ENCODE measurements around the gene RXFP3.
"Not testable (repeated sequence)": the region's sequence is repeated elsewhere in the genome, so short reads cannot be mapped to it uniquely, and the experiment has no call there.

The RXFP3 gene

DNA sequence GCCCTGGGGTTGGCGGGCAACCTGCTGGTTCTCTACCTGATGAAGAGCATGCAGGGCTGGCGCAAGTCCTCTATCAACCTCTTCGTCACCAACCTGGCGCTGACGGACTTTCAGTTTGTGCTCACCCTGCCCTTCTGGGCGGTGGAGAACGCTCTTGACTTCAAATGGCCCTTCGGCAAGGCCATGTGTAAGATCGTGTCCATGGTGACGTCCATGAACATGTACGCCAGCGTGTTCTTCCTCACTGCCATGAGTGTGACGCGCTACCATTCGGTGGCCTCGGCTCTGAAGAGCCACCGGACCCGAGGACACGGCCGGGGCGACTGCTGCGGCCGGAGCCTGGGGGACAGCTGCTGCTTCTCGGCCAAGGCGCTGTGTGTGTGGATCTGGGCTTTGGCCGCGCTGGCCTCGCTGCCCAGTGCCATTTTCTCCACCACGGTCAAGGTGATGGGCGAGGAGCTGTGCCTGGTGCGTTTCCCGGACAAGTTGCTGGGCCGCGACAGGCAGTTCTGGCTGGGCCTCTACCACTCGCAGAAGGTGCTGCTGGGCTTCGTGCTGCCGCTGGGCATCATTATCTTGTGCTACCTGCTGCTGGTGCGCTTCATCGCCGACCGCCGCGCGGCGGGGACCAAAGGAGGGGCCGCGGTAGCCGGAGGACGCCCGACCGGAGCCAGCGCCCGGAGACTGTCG lies 976 bp downstream of the RXFP3 start:
- no peak for DNase-seq

DNA sequence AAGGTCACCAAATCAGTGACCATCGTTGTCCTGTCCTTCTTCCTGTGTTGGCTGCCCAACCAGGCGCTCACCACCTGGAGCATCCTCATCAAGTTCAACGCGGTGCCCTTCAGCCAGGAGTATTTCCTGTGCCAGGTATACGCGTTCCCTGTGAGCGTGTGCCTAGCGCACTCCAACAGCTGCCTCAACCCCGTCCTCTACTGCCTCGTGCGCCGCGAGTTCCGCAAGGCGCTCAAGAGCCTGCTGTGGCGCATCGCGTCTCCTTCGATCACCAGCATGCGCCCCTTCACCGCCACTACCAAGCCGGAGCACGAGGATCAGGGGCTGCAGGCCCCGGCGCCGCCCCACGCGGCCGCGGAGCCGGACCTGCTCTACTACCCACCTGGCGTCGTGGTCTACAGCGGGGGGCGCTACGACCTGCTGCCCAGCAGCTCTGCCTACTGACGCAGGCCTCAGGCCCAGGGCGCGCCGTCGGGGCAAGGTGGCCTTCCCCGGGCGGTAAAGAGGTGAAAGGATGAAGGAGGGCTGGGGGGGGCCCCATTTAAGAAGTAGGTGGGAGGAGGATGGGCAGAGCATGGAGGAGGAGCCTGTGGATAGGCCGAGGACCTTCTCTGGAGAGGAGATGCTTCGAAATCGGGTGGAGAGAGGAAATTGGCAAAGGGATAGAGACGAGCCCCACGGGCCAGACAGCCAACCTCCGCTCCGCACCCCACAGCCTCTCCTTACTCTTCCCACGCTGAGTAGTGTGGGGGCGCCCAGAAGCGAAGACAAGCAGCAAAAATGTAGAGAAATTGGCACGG lies 1.7 kb downstream of the RXFP3 start:
- DNase-seq = no peak

DNA sequence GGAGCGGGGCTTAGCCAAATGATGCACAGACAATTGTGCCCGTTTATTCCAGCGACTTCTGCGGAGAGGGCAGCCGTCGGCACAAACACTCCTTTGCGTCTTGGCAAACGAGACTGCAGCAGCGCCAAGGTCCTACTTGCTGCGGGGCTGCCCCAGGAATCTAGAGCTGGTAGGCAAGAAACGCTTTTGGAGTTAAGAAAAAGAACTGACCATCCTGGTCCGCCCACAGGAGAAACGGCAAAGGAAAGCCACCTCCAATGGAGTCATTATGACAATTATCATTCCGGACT lies 2.3 kb downstream of the RXFP3 start:
- DNase-seq = no peak

DNA sequence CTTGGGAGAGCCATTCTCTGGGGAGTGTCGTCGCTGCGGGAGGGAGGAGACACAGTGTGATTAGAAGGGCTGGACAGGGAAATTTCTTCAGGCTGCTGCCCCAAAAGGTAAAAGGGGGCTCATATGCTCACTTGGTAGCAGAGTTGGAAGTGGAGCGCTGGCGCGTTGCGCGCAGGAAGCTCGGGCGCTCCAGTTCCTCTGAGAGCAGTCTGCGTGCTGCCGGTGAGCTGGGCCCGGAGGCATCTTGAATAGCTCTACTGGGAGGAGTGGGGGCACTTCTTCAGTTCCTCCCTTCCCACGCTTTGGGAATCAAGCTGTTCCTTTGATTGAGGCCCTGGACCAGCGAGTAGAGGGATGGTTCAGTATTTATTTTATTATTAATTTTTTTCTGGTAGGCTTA lies 2.7 kb downstream of the RXFP3 start:
- DNase-seq = no peak

DNA sequence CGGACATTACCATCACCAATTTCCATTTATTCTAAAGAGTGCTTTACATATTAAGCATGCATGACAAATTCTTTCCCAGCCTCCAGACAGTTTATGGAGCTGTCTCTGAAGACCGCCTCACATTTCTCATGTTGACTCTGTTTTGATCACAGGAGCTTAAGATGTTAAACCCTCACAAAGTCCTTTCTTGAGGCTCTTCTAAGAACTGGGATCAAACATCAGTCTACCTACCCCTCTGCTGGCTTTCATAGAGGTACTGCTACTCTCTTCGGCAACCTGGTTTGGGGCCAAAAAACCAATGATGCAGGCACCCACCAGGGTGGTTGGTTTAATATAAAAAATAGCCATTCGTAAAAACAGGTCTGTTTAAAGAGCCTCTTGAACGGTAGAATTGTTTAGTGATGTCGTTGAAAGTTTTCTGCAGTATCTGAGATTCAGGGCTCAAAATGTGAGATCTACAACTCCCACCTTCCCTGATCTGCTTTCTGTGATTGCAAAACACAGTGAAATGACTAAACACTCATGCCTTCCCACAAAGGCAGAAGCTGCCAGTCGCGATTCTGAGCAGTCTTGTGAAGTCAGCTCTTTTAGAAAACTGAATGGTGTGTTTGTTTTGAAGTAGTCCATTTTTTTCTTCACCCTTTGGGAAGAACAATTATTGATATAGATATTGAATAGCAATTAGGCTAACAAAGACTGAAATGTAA lies 3.5 kb downstream of the RXFP3 start:
- no peak for DNase-seq

DNA sequence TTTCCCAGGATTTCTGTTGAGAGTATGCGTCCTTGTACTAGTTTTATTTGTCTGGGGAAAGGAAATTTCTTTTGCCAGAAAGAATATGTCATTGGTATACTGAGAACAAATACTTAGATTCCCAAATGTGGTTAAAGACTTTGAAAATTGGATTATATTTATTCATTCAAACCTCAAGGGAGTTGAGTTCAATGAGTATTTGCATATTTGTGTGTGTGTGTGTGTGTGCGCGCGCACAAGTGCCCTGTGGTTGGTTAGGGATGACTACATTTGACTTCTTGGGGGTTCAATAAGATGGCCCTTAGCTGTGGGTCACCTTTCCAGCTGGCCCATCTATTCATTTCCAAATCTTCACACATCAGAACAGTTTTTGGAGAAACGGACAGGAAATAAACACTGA lies 4.9 kb downstream of the RXFP3 start:
- no peak for DNase-seq

DNA sequence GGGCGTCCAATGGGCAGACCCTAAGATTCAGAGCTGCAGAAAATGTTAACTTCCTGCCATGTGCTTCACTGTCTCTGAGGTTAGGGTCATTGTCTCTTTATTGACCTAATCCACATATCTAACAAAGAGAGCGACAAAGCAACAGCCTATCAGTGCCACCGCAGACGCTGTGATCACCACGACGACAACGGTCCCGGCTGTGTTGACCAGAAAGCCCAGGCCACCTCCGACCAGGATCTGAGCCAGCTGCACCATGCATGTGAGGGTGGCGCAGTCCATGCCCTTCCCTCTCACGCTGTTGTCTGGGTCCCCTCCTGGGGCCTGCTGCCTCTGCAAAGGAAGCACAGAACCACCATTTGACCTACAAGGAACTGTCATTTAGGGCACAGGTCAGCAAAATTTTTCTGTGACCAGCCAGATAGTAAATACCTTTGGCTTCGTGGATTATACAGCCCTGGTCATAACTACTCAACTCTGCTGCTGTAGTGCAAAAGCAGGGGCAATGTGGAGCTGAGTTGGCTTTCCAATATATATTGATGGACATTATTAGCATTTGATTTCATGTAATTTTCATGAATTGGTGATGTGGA lies 8.5 kb downstream of the RXFP3 start:
- DNase-seq = no peak

DNA sequence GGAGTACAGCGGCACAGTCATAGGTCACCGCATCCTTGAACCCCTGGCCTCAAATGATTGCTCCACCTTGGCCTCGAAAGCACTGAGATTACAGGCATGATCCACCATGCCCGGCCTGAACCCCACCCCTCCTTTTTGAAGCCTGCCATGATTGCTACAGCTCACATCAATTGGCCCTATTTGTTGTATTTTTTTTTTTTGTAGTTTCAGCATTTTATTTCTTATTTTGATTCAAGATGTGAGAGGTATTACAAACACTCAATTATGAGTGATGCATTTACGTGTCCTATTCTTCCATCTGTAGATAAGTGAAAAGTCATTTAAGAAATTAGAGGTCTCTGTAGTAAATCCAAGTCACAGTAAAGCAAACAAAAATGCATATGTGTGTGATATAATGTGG lies 16.0 kb downstream of the RXFP3 start:
- not testable (repeated sequence) for DNase-seq

DNA sequence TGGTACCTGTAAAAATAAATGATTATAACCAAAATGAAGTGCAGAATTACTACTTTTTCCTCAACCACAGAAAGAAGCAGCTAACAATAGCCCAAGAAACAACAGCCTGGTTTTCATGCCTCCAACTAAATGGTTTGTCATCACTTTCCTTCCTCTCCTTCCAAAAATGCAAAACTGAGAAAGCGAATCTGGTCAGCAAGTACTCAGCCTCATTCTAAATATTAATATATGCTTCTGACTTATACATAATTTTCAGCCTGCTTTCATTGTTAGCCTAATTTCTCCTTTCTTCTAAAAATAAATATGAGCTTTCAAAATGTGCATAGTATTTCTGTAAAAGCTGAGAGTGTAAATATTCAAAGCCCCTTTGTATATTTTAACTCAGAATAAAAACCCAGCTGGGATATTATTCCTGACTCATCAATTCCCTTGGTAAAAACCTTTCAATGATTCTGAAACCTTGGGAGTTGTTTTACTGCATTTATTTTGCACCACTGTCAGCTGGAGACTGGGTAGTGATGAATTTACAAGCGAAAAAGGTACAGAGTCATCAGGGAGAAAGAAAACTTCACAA lies 21.5 kb downstream of the RXFP3 start:
- DNase-seq = no peak

DNA sequence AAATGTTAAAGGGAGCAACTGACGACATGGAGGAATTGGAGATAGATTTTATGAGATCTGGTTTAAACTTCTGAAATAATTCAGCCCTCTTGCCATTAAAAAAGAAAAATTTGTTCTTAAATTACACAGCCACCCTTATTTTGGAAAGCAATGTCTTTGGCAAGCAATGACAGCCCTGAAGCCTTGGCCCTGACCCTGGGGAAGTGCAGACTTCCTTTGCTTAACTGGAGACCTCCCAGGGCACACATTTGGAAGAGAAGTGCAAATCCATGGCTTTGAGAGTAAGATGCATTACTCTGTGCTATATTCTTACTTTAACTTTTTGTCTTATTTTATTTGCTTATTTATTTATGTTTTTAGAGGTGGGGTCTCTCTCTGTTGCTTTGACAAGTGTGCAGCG lies 22.0 kb downstream of the RXFP3 start:
- no peak for DNase-seq

DNA sequence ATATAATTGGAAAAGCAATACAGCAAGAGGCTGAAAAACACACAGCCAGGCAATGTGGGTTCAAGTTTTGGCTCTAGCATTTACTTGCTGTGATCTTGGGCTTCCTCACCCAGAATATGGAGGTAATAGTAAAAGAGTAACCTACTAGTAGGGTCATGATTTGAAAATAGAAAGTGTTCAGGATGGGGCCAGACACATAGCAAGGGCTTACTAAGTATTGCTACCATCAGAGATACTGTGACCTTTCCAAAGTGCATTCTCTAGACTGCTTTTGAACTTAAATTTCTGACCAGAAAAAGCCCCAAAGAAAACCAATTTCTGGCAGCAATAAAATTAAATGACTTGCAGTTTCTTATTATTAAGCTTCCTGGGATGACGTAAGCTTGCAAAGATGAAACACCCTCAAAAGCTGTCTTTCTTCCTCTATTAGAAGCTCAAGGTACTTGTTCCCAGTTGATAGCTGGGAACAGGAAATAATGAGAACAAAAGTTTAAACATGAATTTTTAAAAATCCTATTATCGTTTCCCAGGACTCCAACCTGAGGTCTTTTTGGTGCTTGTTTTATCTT lies 28.0 kb downstream of the RXFP3 start:
- DNase-seq = no peak

DNA sequence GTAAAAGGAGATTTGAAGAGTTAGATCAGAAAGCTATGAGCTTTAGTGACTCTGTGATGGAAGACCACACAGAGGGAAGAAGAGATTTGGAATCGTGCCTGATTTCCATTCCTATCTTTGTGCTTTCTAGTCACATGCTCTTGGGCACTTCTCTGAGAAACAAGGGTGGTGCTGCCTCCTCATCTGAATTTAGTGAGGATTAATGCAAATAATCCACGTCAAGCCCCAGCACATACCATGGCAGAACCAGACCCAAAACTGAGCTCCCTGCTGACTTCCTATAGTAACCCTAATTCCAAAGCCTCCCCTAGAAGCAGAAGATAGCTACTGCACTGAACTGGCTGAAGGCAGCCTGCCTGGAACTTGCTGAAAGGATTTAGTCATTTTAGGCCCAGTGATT lies 30.6 kb downstream of the RXFP3 start:
- no peak for DNase-seq

DNA sequence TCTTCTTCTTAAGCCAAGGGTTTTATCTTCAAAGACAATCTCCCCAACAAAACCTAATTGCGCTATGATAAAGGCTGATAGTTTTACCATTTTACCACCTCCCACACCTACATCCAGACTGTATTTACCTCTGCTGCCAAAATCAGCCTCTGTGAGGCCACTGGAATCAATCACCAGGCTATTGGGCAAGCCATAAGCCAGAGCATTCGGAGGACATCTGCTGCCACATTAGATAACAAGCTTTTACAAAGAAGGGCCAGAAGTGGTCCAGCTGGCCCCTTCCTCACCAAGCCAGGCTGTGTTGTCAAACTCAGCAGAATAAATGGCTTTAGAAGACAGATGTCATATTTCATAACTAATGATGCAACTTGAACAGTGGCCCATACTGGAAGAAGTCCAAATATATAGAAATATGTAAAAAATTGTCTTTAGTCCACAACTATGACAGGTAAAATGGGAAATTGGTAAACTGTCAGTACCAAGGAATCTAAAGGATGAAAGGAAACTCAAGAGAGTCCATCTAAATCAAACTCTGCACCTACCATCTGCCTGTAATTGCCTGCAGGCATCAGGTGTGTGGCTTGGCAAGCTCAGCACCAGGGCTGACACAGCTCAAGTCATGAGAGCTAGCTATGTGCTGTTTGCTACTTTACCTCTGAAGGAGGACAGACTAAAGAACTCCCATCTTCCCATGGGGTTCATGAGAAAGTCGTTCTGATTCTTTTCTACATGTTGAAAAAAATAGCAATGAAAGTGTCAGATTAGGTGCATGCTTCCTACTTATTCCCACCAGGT lies 32.2 kb downstream of the RXFP3 start:
- DNase-seq = no peak

DNA sequence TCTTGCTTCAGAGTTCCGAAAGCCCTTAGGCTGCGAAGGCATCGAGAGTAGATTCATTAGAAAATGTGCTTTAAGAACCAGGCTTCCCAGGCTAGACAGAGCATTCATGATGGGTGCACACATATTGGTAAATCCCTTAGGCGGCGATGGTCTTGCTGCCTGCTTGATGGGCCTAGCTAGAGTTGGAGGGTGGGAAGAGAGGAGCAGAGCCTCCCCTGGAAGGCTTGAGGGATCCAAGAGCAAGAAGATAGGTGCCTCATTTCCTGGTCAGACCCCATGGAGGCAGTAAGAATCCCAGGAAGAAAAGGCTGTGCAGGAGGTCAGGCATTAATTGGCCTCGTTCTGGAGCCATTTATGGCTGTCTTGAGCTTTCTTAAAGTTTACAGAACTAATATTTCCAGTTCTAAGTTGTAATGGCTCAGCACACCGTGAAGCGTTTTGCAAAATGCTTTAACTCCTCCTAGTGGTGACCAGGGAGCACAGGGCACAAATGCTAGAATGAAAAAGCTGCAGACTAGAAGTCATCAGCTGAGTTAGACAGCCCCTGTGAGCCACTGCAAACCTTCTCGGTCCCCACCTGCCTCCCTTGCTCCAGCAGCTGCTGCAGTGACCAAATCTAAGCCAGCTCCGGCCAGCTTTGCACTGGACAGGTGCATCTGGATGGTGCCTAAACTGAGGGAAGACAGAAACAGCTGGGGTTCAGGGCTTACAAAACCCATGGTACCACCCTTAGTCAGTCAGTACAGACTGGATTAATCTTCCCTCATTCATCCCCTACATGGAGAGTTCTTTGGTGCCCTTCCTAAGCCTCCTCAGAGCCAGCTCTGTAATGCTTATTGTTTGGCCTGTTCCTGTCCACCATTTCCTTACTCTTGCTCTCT lies 33.6 kb downstream of the RXFP3 start:
- DNase-seq = peak; percentile 32

DNA sequence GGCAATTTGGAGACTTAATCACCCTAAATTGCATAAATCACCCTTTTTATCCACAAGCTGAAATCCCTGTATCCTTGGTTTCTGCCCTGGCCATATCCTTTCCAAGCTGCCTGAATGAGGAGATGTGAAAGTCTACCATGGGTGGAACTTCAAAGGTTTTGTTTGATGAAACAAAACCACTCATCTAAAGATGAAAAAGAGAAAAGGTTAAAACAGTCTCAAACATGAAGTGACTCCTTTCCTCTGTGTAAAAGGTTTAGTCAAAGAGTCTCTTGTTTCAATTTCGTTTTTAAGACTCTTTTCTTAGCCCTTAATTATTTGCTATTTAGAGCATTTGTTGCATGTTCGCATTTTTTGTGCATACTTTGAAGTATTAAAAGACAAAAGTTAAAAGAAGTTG lies 37.1 kb downstream of the RXFP3 start:
- DNase-seq = no peak

DNA sequence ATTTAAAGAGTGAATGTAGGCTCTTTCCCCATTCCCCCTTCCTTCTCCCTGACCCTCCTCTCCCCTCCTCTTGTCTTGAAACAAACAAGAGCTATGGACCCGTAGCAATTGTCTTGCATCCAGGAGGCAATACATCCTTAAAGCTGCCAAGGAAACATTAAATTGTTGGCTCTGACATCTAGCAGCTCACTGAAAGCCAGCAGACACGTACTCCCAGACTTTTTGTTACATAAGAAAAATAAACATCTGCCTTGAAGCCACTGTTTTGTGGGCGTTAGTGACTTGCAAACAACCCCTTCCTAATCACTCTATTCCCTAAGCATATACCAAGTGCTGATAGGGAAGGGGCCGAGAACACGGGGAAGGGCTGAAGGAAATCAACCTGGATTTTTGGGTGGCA lies 39.7 kb downstream of the RXFP3 start:
- DNase-seq = peak; percentile 44

DNA sequence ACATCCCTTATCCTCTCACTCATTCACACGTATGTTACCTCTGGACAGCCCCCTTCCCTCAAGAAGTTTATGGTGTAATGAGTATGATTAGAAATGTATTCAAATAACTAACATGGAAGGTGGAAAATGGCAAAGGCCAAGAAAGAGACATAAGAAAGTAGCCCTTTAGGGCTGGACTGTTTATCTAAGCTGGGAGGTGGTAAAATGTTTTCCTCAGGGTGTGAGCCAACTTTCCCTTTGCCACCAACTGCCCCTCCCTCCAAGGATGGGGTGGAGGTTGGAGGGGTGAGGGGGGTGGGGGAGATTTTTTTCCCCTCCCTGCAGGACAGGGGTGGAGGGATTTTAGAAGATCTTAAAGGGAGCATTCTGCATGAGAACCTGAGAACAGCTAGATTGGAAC lies 40.1 kb downstream of the RXFP3 start:
- no peak for DNase-seq

DNA sequence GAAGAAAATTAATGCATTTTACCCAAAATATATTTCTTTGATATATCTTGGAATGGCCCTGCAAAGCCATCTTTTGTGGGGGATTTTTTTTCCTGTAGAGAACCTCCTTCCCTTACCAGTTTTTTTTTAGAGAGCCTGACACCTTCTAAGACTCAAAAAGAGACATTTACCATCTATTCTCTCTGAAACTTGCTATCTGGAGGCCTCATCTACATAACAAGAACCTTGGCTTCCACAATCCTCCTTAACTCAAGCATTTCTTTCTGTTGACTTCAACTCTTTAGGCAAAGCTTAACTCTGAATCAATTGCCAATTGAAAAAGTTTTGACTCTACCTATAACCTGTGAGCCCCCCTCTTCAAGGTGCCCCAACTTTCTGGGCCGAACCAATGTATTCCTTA lies 42.1 kb downstream of the RXFP3 start:
- DNase-seq = no peak

DNA sequence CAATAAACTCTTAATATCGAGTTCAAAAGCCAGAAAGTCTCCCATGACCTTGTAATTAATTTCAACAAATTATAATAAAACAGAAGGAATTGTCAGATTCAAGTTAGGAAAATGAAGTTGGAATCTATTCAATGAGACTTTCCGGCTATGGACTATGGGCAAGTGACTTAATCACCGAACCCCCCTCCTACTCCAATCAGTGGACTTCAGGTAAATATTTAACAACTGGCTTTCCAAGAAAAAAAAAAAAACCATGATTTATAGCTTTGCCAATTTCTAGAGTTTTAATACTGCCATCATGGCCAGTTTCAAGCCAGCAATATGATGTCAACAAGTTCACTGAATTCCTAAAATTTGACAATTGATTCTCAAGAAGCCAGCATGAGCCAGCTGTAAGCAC lies 43.8 kb downstream of the RXFP3 start:
- no peak for DNase-seq

DNA sequence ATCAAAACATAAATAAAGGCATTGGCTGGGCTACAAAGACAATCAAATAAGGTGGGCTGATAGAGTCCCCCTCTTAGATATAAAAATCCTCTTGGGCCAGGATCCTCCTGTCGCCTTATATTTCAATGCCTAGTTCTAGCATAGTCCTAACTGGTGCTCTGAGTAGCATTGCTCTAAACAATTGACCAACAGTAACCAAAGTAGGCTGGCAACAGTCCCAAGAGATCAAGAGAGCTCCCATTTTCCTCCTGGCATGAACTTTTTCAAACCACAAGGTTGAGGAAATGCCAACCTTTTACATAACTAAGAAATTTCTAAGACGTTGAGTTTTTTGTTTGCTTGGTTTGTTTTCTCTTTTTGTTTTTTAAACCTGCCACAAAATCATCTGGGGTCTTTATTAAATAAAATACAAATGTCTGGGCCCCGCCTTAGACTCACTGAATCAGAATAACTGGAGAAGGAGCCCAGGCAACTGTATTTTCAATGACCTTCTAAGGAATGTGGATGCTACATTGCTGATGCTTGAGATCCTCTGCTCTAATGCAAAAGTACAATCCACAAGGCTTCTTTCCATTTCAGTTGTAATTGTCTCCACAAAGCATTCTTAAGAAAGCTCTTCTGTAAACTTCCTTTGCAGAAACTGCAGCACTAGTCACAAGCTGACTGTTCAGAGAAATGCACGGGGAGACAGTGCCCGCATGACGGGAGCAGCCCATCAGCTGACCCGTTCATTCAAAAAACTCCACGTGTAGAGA lies 45.4 kb downstream of the RXFP3 start:
- DNase-seq = no peak

DNA sequence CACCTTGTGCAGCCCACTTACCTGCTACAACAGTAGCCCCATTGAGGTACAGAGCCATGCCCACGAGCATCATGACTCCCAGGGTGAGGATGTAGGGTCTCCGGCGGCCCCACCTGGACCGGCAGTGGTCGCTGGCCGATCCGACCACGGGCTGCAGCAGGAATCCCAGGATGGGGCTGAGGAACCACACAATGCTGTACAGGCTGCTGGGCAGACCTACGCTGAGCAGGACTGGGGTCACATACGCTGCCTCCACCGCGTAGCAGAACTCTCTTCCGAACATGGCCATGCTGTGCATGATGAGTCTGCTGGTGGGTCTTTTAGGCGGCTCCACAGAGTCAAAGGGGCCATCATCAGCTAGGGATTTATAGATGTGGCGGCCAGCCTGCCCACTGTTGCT lies 48.0 kb downstream of the RXFP3 start:
- no peak for DNase-seq
